AG04449 (cell line): ENCODE results near the gene CCNJL.
A peak's percentile ranks its signal among the peaks of the same experiment; 100 is the strongest.

Source experiments
- CTCF ChIA-PET: fragments of 350-600 bp; formaldehyde crosslinking; extraction: SDS; loops from one replicate; lab custom pipeline; 2021; ENCODE audit warnings: antibody characterized with exemption; lab: Yijun Ruan, JAX
- POLR2A ChIA-PET: fragments of 400-600, 350-600 bp; formaldehyde crosslinking; extraction: SDS; loops from one replicate; lab custom pipeline; 2020; ENCODE audit warnings: antibody characterized with exemption, inconsistent platforms; lab: Yijun Ruan, JAX
- DNase-seq: peaks from one replicate; pipeline ENCODE4 v3.0.0-alpha.2; 2010; ENCODE audit warnings: low read depth, low spot score
- H3K4me3 ChIP-seq: 2 replicates; pipeline ENCODE4 v1.5.1; 2011; ENCODE audit warnings: low read depth, mild to moderate bottlenecking, control low read depth, low read length
- CTCF ChIP-seq: IDR thresholded peaks from one replicate; pipeline ENCODE4 v1.5.1; 2011; ENCODE audit warnings: mild to moderate bottlenecking, moderate library complexity, low read length, control low read depth, inconsistent platforms; ENCODE audit not compliant: insufficient read depth; ENCODE audit errors: missing control alignments

CCNJL gene

GRCh38 chr5:160325716-160326115 is 13.4 kb upstream of the CCNJL start:
- POLR2A ChIA-PET = no interaction called here
- CTCF ChIA-PET = no interaction called here
- H3K4me3 ChIP-seq = no peak overlapping the region
- DNase-seq = no peak
- no peak for TF ChIP-seq CTCF

GRCh38 chr5:160324886-160325285 is 12.5 kb upstream of the CCNJL start:
- CTCF ChIA-PET = no interaction called here

GRCh38 chr5:160318409-160318808 is 6.0 kb upstream of the CCNJL start:
- TF ChIP-seq CTCF = no peak
- no peak overlapping the region for H3K4me3 ChIP-seq
- CTCF ChIA-PET = interaction anchor here (0.8 to 1.4 kb wide), 2 partner anchors 25 to 27 kb away, joined by 3 read pairs; no protein-coding TSS in a partner anchor
- POLR2A ChIA-PET = no interaction called here
- no peak for DNase-seq

More at GRCh38 chr5:160324886-160325285, 12.5 kb upstream of the CCNJL start:
- no peak for TF ChIP-seq CTCF
- POLR2A ChIA-PET = no interaction called here
- no peak for DNase-seq
- no peak overlapping the region for H3K4me3 ChIP-seq

GRCh38 chr5:160317434-160317833 is 5.1 kb upstream of the CCNJL start:
- CTCF ChIA-PET = interaction anchor here (0.8 to 0.9 kb wide), 2 partner anchors 10 to 21 kb away, joined by 3 read pairs; no protein-coding TSS in a partner anchor
- TF ChIP-seq CTCF = no peak
- POLR2A ChIA-PET = no interaction called here
- no peak overlapping the region for H3K4me3 ChIP-seq
- DNase-seq = no peak

- no peak overlapping the region for H3K4me3 ChIP-seq
- CTCF ChIA-PET = interaction anchor here (1.2 kb wide), 1 partner anchor 21 kb away, joined by 3 read pairs; no protein-coding TSS in a partner anchor
- POLR2A ChIA-PET = no interaction called here
- DNase-seq = no peak
- no peak for TF ChIP-seq CTCF
Observed at GRCh38 chr5:160315968-160316367, 3.6 kb upstream of the CCNJL start.

- no peak for DNase-seq
- peak overlapping the region; percentile 71 for H3K4me3 ChIP-seq
- CTCF ChIA-PET = interaction anchor here (1.0 to 1.3 kb wide), 4 partner anchors 46 to 291 kb away, joined by 3 to 4 read pairs (median 3); no protein-coding TSS in a partner anchor
Observed at GRCh38 chr5:160312960-160313727, 780 bp upstream of the CCNJL start.

More at GRCh38 chr5:160312960-160313727, 780 bp upstream of the CCNJL start:
- POLR2A ChIA-PET = interaction anchor here (0.7 kb wide), 1 partner anchor 259 kb away, joined by 5 read pairs; no protein-coding TSS in a partner anchor
- no peak for TF ChIP-seq CTCF
